HEK293T (cell line): ENCODE results near the gene SFXN1.

Source experiments
- BHLHE40 ChIP-seq: fragments of 450-650 bp; IDR thresholded peaks from 2 replicates; pipeline ENCODE4 v1.6.1; 2016; ENCODE audit warnings: mild to moderate bottlenecking, moderate library complexity, borderline replicate concordance
- CTBP1 ChIP-seq: fragments of 450-650 bp; IDR thresholded peaks from 2 replicates; pipeline ENCODE4 v1.6.1; 2016; ENCODE audit warnings: borderline replicate concordance
- FOXA1 ChIP-seq: fragments of 450-650 bp; IDR thresholded peaks from 2 replicates; pipeline ENCODE4 v1.6.1; 2016; ENCODE audit warnings: mild to moderate bottlenecking
- FOXK2 ChIP-seq: fragments of 450-650 bp; IDR thresholded peaks from 2 replicates; pipeline ENCODE4 v1.6.1; 2016; ENCODE audit warnings: mild to moderate bottlenecking
- FOXM1 ChIP-seq: fragments of 450-650 bp; IDR thresholded peaks from 2 replicates; pipeline ENCODE4 v1.6.1; 2017; ENCODE audit warnings: mild to moderate bottlenecking, borderline replicate concordance
- HDGF ChIP-seq: fragments of 450-650 bp; IDR thresholded peaks from 2 replicates; pipeline ENCODE4 v1.6.1; 2017; ENCODE audit warnings: antibody characterized with exemption, borderline replicate concordance
- NFRKB ChIP-seq: fragments of 450-650 bp; IDR thresholded peaks from 2 replicates; pipeline ENCODE4 v1.6.1; 2016; ENCODE audit warnings: mild to moderate bottlenecking, moderate library complexity
- PKNOX1 ChIP-seq: fragments of 450-650 bp; IDR thresholded peaks from 2 replicates; pipeline ENCODE4 v1.6.1; 2016
- SP1 ChIP-seq: fragments of 450-650 bp; IDR thresholded peaks from 2 replicates; pipeline ENCODE4 v1.6.1; 2017
- SUZ12 ChIP-seq: fragments of 450-650 bp; IDR thresholded peaks from 2 replicates; pipeline ENCODE4 v1.6.1; 2016; ENCODE audit warnings: mild to moderate bottlenecking
- TARDBP ChIP-seq: fragments of 450-650 bp; IDR thresholded peaks from 2 replicates; pipeline ENCODE4 v1.6.1; 2016
- ZNF384 ChIP-seq: fragments of 450-650 bp; IDR thresholded peaks from 2 replicates; pipeline ENCODE4 v1.6.1; 2016

- TF ChIP-seq TARDBP (no peak), SP1 (no peak), HDGF (no peak), ZNF384 (no peak), SUZ12 (no peak), NFRKB (no peak), FOXM1 (no peak), PKNOX1 (no peak), CTBP1 (no peak), BHLHE40 (no peak), FOXK2 (no peak), FOXA1 (no peak)
Measured at GRCh38 chr5:175575301-175575700, 96.9 kb downstream of the SFXN1 start.
